ENCODE data around the gene CCER1.

DNA sequence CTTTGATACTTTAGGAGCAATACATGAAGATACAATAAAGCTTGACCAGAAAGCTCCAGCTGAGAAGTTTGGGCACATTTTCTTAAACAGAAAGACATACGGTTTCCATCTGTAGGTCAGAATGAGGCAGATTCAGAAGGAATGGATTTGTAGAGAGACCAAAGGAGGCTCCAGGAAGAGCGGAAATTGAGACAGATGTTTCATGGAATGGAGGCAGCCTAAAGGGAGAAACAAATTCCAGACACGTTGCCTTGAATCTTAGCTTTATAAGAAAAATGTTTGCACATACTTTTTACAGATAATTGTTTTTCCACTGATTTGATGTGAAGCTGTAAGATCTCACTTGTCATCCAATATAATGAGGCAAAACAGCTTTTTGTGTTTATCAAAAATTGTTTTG lies 25.0 kb upstream of the CCER1 start:
- no peak for TF ChIP-seq POLR2A (IDR thresholded peaks at IDR 0.05)
- TF ChIP-seq, protein P1, sequence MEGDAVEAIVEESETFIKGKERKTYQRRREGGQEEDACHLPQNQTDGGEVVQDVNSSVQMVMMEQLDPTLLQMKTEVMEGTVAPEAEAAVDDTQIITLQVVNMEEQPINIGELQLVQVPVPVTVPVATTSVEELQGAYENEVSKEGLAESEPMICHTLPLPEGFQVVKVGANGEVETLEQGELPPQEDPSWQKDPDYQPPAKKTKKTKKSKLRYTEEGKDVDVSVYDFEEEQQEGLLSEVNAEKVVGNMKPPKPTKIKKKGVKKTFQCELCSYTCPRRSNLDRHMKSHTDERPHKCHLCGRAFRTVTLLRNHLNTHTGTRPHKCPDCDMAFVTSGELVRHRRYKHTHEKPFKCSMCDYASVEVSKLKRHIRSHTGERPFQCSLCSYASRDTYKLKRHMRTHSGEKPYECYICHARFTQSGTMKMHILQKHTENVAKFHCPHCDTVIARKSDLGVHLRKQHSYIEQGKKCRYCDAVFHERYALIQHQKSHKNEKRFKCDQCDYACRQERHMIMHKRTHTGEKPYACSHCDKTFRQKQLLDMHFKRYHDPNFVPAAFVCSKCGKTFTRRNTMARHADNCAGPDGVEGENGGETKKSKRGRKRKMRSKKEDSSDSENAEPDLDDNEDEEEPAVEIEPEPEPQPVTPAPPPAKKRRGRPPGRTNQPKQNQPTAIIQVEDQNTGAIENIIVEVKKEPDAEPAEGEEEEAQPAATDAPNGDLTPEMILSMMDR (IDR thresholded peaks at IDR 0.05) = no peak

All from lower leg skin (tissue), 3 donors.